C4-2B (cell line): ENCODE data around the gene PDE9A.

Experiments
- CTCF ChIP-seq: fragments of 450-650 bp; conservative IDR thresholded peaks from 2 replicates; pipeline ENCODE4 v1.5.1; 2017; ENCODE audit warnings: mild to moderate bottlenecking
- ZFX ChIP-seq: fragments of 450-650 bp; IDR thresholded peaks from 2 replicates; pipeline ENCODE4 v1.6.1; 2017

DNA sequence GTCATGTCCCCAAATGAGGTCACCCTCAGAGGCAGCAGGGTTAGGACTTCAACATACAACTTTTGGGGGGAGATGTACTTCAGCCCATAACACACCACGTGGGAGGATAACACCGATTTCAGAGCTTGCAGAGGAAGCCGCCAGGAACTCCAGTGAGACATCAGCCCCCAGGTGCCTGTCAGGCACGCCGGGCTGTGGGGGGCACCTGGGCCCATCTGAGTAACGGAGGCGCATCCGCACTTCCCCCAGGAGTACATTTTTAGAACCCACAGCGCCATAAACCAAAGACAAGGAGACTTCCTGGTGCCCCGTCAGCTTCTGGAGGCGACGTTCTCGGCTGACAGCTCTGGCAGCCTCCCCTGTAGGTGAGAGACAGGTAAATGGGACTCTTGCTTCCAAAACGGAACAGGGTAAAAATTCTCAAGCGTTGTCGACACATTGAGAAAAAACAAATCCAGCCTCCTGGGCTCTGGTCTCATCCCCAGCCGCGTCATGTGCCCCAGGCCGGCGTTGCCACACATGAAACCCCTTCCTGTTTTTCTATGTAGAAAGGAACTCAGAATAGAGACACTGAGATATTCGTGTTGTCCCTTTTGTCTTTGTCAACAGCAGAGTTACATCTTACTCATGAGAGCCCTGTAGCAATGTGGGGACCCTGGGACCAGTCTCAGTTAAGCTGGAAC, 93.3 kb downstream of the PDE9A start:
- TF ChIP-seq CTCF, result no peak
- TF ChIP-seq ZFX, result no peak
